Panc1 (cell line): ENCODE measurements around the gene OR4F15. TPM values are rescaled to one million over a fixed set of nuclear protein-coding genes. Genes with fewer than 3 reads are reported as not detected.
A peak's percentile ranks its signal among the peaks of the same experiment; 100 is the strongest.

Experiments used
- ATAC-seq: fragments of 200-7000 bp; cut with Tn5 transposase; 2 replicates; pipeline ENCODE4 v1.9.1; 2020; ENCODE audit warnings: mild to moderate bottlenecking, moderate library complexity
- BruUV-seq: library from RNA; stranded (reverse); fragments of 400-500 nt; replicated peaks from 2 replicates; lab custom pipeline; 2021; lab: Mats Ljungman, UMichigan
- CTCF ChIA-PET: fragments of 300-600 bp; sonication (Branson Sonifier 250); formaldehyde crosslinking; loops from one replicate; lab custom pipeline; 2022; ENCODE audit warnings: antibody characterized with exemption; lab: Charles Lee
- POLR2A ChIA-PET: fragments of 300-600 bp; sonication (Branson Sonifier 250); formaldehyde crosslinking; loops from one replicate; lab custom pipeline; 2022; ENCODE audit warnings: antibody characterized with exemption; lab: Charles Lee
- DNase-seq: peaks from one replicate; pipeline ENCODE4 v3.0.0-alpha.2; 2010; ENCODE audit warnings: low read depth, low spot score
- H3K27ac ChIP-seq: 2 replicates; pipeline ENCODE4 v1.5.1; 2011; ENCODE audit warnings: mild to moderate bottlenecking, low read length, inconsistent platforms
- H3K27me3 ChIP-seq: fragments of 200-500 bp; sonication (Bioruptor generic); 2 replicates; pipeline ENCODE4 v1.6.0; 2014; ENCODE audit warnings: low read length, inconsistent platforms; ENCODE audit not compliant: control insufficient read depth, insufficient read depth
- H3K36me3 ChIP-seq: fragments of 200-500 bp; sonication (Bioruptor generic); 2 replicates; pipeline ENCODE4 v1.5.1; 2014; ENCODE audit warnings: inconsistent platforms, mild to moderate bottlenecking, low read length, moderate library complexity; ENCODE audit not compliant: control insufficient read depth, insufficient read depth
- H3K4me1 ChIP-seq: 2 replicates; pipeline ENCODE4 v1.5.1; 2011; ENCODE audit warnings: inconsistent platforms, mild to moderate bottlenecking, low read length, moderate library complexity; ENCODE audit not compliant: control insufficient read depth, insufficient read depth
- H3K4me3 ChIP-seq, 2 experiments: 2 replicates each; pipeline ENCODE4 v1.5.1; 2011 to 2012; ENCODE audit warnings: low read depth in 2 of 2, low read length in 2 of 2, mild to moderate bottlenecking in 2 of 2, inconsistent platforms in 1 of 2, moderate library complexity in 1 of 2
- H3K9me3 ChIP-seq: fragments of 200-500 bp; sonication (Bioruptor generic); 2 replicates; pipeline ENCODE4 v1.5.1; 2014; ENCODE audit warnings: low read depth, mild to moderate bottlenecking, inconsistent platforms, low read length, moderate library complexity; ENCODE audit not compliant: control insufficient read depth, insufficient read depth
- POLR2AphosphoS5 ChIP-seq: IDR thresholded peaks from 2 replicates; pipeline ENCODE4 v1.6.1; 2012; ENCODE audit warnings: mild to moderate bottlenecking, low read depth, low read length, moderate library complexity
- SIN3A ChIP-seq: IDR thresholded peaks from 2 replicates; pipeline ENCODE4 v1.6.1; 2012; ENCODE audit warnings: low read depth, mild to moderate bottlenecking, low read length, moderate library complexity, borderline replicate concordance; ENCODE audit not compliant: insufficient read depth
- TCF7L2 ChIP-seq: IDR thresholded peaks from 2 replicates; pipeline ENCODE4 v1.6.1; 2011; ENCODE audit warnings: mild to moderate bottlenecking, low read depth, low read length, inconsistent platforms
- in situ Hi-C: cut with HindIII; loops from 2 replicates; pipeline ENCODE4 v1.10.0; 2016; ENCODE audit warnings: low sequenced_read_pairs, low pct_unique_long_range_greater_than_20kb
- intact Hi-C: fragments of 100-400 bp; cut with micrococcal nuclease; formaldehyde crosslinking; loops from one replicate; pipeline ENCODE4 v1.10.0; 2022; ENCODE audit not compliant: unreplicated experiment
- total RNA-seq: library from RNA; stranded (reverse); gene quantifications from one replicate; pipeline ENCODE4 v1.2.1, GENCODE V29; 2021; ENCODE audit not compliant: unreplicated experiment
- TF ChIP-seq, protein P1 (sequence below), 2 experiments: IDR thresholded peaks; 2 replicates each; pipeline ENCODE4 v1.6.1; 2011 to 2012; ENCODE audit warnings: low read depth in 2 of 2, control low read depth in 1 of 2, low read length in 1 of 2, mild to moderate bottlenecking in 1 of 2, moderate library complexity in 1 of 2; ENCODE audit not compliant: insufficient read depth in 1 of 2
- TF ChIP-seq, protein P2 (sequence below): fragments of 450-650 bp; IDR thresholded peaks from 2 replicates; pipeline ENCODE4 v1.5.1; 2017; ENCODE audit warnings: mild to moderate bottlenecking

OR4F15 gene
- total RNA-seq, 1 experiment from 2014 or later = not detected

DNA sequence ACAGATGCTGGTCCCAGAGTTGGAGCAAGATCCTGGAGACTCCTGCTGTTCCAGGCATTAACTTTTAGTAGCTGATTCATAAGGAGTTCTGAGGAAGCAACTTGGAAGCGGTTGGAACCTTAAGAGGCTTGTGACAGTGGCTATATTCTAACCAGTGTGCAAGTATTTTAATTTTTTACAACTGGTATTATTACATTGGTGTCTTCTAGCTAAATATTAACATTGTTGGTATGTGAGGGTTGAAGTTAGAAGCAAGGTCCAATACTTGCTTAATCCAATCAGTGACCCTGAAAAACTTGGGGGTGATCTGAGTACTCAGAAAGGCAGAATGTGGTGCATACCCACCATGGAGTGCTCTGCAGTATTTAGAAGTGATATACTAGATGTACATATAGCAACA, 1.5 kb upstream of the OR4F15 start:
- CTCF ChIA-PET = no interaction called here
- DNase-seq (no peak), ATAC-seq (no peak)
- Histone ChIP-seq H3K36me3 (no peaks in the 10 kb centered on the region), H3K4me3 (no peak overlapping the region), H3K4me1 (no peaks in the 10 kb centered on the region), H3K27ac (no peak overlapping the region), H3K9me3 (no peaks in the 10 kb centered on the region), H3K27me3 (peaks cover 8% of the 10 kb centered on the region)
- intact Hi-C loops = no loop called here
- no TSS peak for BruUV-seq
- POLR2A ChIA-PET = no interaction called here
- in situ Hi-C loops = no loop called here
- TF ChIP-seq TCF7L2 = no peak
- TF ChIP-seq, protein P1, sequence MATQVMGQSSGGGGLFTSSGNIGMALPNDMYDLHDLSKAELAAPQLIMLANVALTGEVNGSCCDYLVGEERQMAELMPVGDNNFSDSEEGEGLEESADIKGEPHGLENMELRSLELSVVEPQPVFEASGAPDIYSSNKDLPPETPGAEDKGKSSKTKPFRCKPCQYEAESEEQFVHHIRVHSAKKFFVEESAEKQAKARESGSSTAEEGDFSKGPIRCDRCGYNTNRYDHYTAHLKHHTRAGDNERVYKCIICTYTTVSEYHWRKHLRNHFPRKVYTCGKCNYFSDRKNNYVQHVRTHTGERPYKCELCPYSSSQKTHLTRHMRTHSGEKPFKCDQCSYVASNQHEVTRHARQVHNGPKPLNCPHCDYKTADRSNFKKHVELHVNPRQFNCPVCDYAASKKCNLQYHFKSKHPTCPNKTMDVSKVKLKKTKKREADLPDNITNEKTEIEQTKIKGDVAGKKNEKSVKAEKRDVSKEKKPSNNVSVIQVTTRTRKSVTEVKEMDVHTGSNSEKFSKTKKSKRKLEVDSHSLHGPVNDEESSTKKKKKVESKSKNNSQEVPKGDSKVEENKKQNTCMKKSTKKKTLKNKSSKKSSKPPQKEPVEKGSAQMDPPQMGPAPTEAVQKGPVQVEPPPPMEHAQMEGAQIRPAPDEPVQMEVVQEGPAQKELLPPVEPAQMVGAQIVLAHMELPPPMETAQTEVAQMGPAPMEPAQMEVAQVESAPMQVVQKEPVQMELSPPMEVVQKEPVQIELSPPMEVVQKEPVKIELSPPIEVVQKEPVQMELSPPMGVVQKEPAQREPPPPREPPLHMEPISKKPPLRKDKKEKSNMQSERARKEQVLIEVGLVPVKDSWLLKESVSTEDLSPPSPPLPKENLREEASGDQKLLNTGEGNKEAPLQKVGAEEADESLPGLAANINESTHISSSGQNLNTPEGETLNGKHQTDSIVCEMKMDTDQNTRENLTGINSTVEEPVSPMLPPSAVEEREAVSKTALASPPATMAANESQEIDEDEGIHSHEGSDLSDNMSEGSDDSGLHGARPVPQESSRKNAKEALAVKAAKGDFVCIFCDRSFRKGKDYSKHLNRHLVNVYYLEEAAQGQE (IDR thresholded peaks at IDR 0.05; ENCODE audit: insufficient read depth in 1 of 2, low read depth in 2 of 2, low read length in 1 of 2) = no peak
- TF ChIP-seq, protein P2, sequence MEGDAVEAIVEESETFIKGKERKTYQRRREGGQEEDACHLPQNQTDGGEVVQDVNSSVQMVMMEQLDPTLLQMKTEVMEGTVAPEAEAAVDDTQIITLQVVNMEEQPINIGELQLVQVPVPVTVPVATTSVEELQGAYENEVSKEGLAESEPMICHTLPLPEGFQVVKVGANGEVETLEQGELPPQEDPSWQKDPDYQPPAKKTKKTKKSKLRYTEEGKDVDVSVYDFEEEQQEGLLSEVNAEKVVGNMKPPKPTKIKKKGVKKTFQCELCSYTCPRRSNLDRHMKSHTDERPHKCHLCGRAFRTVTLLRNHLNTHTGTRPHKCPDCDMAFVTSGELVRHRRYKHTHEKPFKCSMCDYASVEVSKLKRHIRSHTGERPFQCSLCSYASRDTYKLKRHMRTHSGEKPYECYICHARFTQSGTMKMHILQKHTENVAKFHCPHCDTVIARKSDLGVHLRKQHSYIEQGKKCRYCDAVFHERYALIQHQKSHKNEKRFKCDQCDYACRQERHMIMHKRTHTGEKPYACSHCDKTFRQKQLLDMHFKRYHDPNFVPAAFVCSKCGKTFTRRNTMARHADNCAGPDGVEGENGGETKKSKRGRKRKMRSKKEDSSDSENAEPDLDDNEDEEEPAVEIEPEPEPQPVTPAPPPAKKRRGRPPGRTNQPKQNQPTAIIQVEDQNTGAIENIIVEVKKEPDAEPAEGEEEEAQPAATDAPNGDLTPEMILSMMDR = no peak
- no peak for TF ChIP-seq SIN3A
- TF ChIP-seq POLR2AphosphoS5 = no peak

DNA sequence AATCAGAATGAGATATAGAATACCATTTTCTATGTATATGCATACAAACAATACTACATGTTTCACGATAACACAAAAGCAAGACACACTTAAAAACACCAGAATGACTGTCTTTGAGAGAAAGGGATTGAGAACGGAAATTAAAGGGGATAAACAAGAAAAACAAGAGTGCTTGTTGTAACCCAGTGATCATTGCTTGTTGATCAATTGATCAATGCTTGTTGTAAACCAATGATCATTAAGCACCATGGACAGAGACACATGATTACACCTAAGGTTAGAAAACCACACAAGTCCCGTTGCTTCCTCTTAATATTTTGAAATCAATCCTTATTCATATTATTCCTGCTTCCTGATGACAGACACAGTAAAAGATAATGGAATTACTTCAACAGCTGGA, 1.1 kb upstream of the OR4F15 start:
- DNase-seq (no peak), ATAC-seq (no peak)
- H3K27ac ChIP-seq = no peak overlapping the region
- in situ Hi-C loops = no loop called here
- no peak overlapping the region for H3K4me3 ChIP-seq
- no peaks in the 10 kb centered on the region for H3K9me3 ChIP-seq
- TF ChIP-seq, protein P1 (IDR thresholded peaks at IDR 0.05; ENCODE audit: insufficient read depth in 1 of 2, low read depth in 2 of 2, low read length in 1 of 2) = peak; percentile 72 to 87
- TF ChIP-seq SIN3A = no peak
- H3K27me3 ChIP-seq = peaks cover 10% of the 10 kb centered on the region
- no peaks in the 10 kb centered on the region for H3K36me3 ChIP-seq
- H3K4me1 ChIP-seq = no peaks in the 10 kb centered on the region
- POLR2A ChIA-PET = no interaction called here
- CTCF ChIA-PET = no interaction called here
- intact Hi-C loops = no loop called here
- BruUV-seq = no TSS peak
